Measurements from ENCODE around the gene MAPKBP1.

- TF ChIP-seq CTCF (IDR thresholded peaks at IDR 0.05): no peak
- no peak for TF ChIP-seq POLR2A (IDR thresholded peaks at IDR 0.05)
Measured at GRCh38 chr15:41828807-41829141, 54.5 kb downstream of the MAPKBP1 start.

All from right lobe of liver (tissue), 4 donors.